HepG2 (cell line): Measurements from ENCODE around the gene PSD4. TPM values are rescaled to one million over a fixed set of nuclear protein-coding genes. Genes with fewer than 3 reads are reported as not detected.

Source experiments
- ATF1 ChIP-seq: IDR thresholded peaks from 2 replicates; pipeline ENCODE4 v1.6.1; 2016; ENCODE audit warnings: mild to moderate bottlenecking, control low read depth
- FOXA3 ChIP-seq: IDR thresholded peaks from 2 replicates; pipeline ENCODE4 v1.6.1; 2016; ENCODE audit warnings: missing genetic modification reagents, missing compliant biosample characterization
- FOXC1 ChIP-seq: sonication (generic); formaldehyde crosslinking; IDR thresholded peaks from 2 replicates; pipeline ENCODE4 v1.8.0; 2022; ENCODE audit warnings: mild to moderate bottlenecking, missing genetic modification reagents, borderline replicate concordance
- GTF2F1 ChIP-seq: fragments of 150-350 bp; IDR thresholded peaks from 2 replicates; pipeline ENCODE4 v1.6.1; 2014; ENCODE audit warnings: low read length
- LCORL ChIP-seq, 2 experiments: fragments of 450-650 bp in 1 of 2; sonication (generic) in 1 of 2; formaldehyde crosslinking in 1 of 2; IDR thresholded peaks; 2 replicates each; pipeline versions ENCODE4 v1.5.0 to v1.6.1; 2017 to 2020; ENCODE audit warnings: antibody characterized with exemption in 1 of 2, missing genetic modification reagents in 1 of 2
- LRRFIP1 ChIP-seq: sonication (generic); formaldehyde crosslinking; conservative IDR thresholded peaks from 2 replicates; pipeline ENCODE4 v1.4.0; 2020; ENCODE audit warnings: missing genetic modification reagents
- MIXL1 ChIP-seq: IDR thresholded peaks from 2 replicates; pipeline ENCODE4 v1.6.1; 2016
- PATZ1 ChIP-seq: sonication (generic); formaldehyde crosslinking; IDR thresholded peaks from 2 replicates; pipeline ENCODE4 v1.4.0; 2020; ENCODE audit warnings: missing genetic modification reagents
- PHF20 ChIP-seq: sonication (generic); formaldehyde crosslinking; IDR thresholded peaks from 2 replicates; pipeline ENCODE4 v1.5.0; 2020; ENCODE audit warnings: mild to moderate bottlenecking, missing genetic modification reagents
- SAFB2 ChIP-seq: sonication (generic); formaldehyde crosslinking; IDR thresholded peaks from 2 replicates; pipeline ENCODE4 v1.5.1; 2020; ENCODE audit warnings: missing genetic modification reagents, low read depth, mild to moderate bottlenecking, borderline replicate concordance
- SALL2 ChIP-seq: sonication (generic); formaldehyde crosslinking; IDR thresholded peaks from 2 replicates; pipeline ENCODE4 v1.8.1; 2023; ENCODE audit warnings: mild to moderate bottlenecking, missing genetic modification reagents, inconsistent platforms
- SP5 ChIP-seq: IDR thresholded peaks from 2 replicates; pipeline ENCODE4 v1.6.1; 2016; ENCODE audit warnings: low read depth, borderline replicate concordance
- ZBTB39 ChIP-seq: sonication (generic); formaldehyde crosslinking; IDR thresholded peaks from 2 replicates; pipeline ENCODE4 v1.5.0; 2020; ENCODE audit warnings: missing genetic modification reagents
- ZBTB4 ChIP-seq: sonication (generic); formaldehyde crosslinking; IDR thresholded peaks from 2 replicates; pipeline ENCODE4 v1.4.0; 2020; ENCODE audit warnings: missing genetic modification reagents, mild to moderate bottlenecking, borderline replicate concordance
- ZFP37 ChIP-seq: sonication (generic); formaldehyde crosslinking; IDR thresholded peaks from 2 replicates; pipeline ENCODE4 v1.4.0; 2020; ENCODE audit warnings: missing genetic modification reagents, borderline replicate concordance
- ZNF234 ChIP-seq: sonication (generic); formaldehyde crosslinking; conservative IDR thresholded peaks from 2 replicates; pipeline ENCODE4 v1.5.1; 2020; ENCODE audit warnings: mild to moderate bottlenecking, missing genetic modification reagents
- ZNF572 ChIP-seq: sonication (generic); formaldehyde crosslinking; IDR thresholded peaks from 2 replicates; pipeline ENCODE4 v1.5.1; 2020; ENCODE audit warnings: mild to moderate bottlenecking, missing genetic modification reagents
- polyA plus RNA-seq, 8 experiments: library from polyadenylated mRNA; depleted of rRNA in 3 of 8; stranded (reverse) in 7 of 8; unstranded in 1 of 8; fragments of >200 nt; fragmentation: Illumina TruSeq in 4 of 8; extraction: Trizol in 4 of 8; gene quantifications; 2 replicates each; pipeline versions ENCODE4 v1.2.1 to v1.2.3, GENCODE V29; 2011 to 2016; ENCODE audit warnings: low read depth in 4 of 8, missing spikeins in 1 of 8, mixed read lengths in 1 of 8; ENCODE audit not compliant: insufficient read depth in 1 of 8
- total RNA-seq, 5 experiments: library from RNA; depleted of rRNA; stranded (reverse); fragments of >200 nt; fragmentation: Illumina TruSeq; extraction: Trizol; gene quantifications; 2 replicates each; pipeline ENCODE4 v1.2.3, GENCODE V29; 2016; ENCODE audit warnings: low read depth in 1 of 5

The PSD4 gene
- total and polyA plus RNA-seq, 2 of the 13 experiments (the other 11 are each of a cell fraction or from before 2014, with no cell fraction given): 5.8 to 9.4 TPM

- TF ChIP-seq GTF2F1 (no peak), PHF20 (CRISPR knock-in tag) (peak; percentile 58; the same call in 1 of the 2 replicates), SAFB2 (CRISPR knock-in tag) (no peak), FOXC1 (CRISPR knock-in tag) (no peak), ZBTB4 (CRISPR knock-in tag) (no peak), ZNF234 (no peak), ZNF572 (CRISPR knock-in tag) (no peak), SALL2 (CRISPR knock-in tag) (no peak), ZBTB39 (CRISPR knock-in tag) (no peak), FOXA3 (CRISPR knock-in tag) (no peak), SP5 (CRISPR knock-in tag) (no peak), PATZ1 (CRISPR knock-in tag) (no peak), MIXL1 (CRISPR knock-in tag) (no peak), ATF1 (CRISPR knock-in tag) (no peak), ZFP37 (CRISPR knock-in tag) (no peak), LCORL (IDR thresholded peaks at IDR 0.05) (no peak), LCORL (CRISPR knock-in tag; IDR thresholded peaks at IDR 0.05) (peak; percentile 45; the same call in 1 of the 2 replicates), LRRFIP1 (CRISPR knock-in tag) (no peak)
Measured at GRCh38 chr2:113173542-113174375, at the start of gene PSD4 (continued).
